Endothelial cell of umbilical vein (primary cell): ENCODE data around the gene USH2A. TPM values are rescaled to one million over a fixed set of nuclear protein-coding genes. Genes with fewer than 3 reads are reported as not detected.

Source experiments
- BruUV-seq: library from RNA; stranded (reverse); fragments of 400-500 nt; replicated peaks from 2 replicates; lab custom pipeline; 2021; lab: Mats Ljungman, UMichigan
- CTCF ChIA-PET: fragments of 300-600, 350-600 bp; sonication (Branson Sonifier 250); formaldehyde crosslinking; loops from one replicate; lab custom pipeline; 2021; ENCODE audit warnings: antibody characterized with exemption, inconsistent platforms; lab: Charles Lee
- POLR2A ChIA-PET: fragments of 300-600, 350-600 bp; sonication (Branson Sonifier 250); formaldehyde crosslinking; loops from one replicate; lab custom pipeline; 2021; ENCODE audit warnings: antibody characterized with exemption, inconsistent platforms; lab: Charles Lee
- DNase-seq: peaks from one replicate; pipeline ENCODE4 v3.0.0-alpha.2; 2011; ENCODE audit warnings: low read depth, low spot score
- FAIRE-seq: peaks from 2 replicates; lab custom pipeline; 2011; peaks lifted over from hg19 to GRCh38; lab: Jason Lieb, UNC
- H2AFZ ChIP-seq: 2 replicates; pipeline ENCODE4 v1.6.0; 2012; ENCODE audit warnings: low read depth, low read length, control low read depth, inconsistent platforms
- H3K27ac ChIP-seq: 2 replicates; pipeline ENCODE4 v1.5.1; 2011; ENCODE audit warnings: low read depth, mild to moderate bottlenecking, control low read depth, low read length, moderate library complexity; ENCODE audit not compliant: insufficient read depth
- H3K27me3 ChIP-seq, 2 experiments: 2 replicates each; pipeline versions ENCODE4 v1.6.0 to v1.6.1; 2011; ENCODE audit warnings: low read length in 2 of 2, mixed read lengths in 1 of 2; ENCODE audit not compliant: control insufficient read depth in 2 of 2, insufficient read depth in 2 of 2
- H3K36me3 ChIP-seq, 2 experiments: 2 replicates in 1 of 2; 3 replicates in 1 of 2; pipeline ENCODE4 v1.5.1; 2011; ENCODE audit warnings: low read length in 2 of 2, mild to moderate bottlenecking in 1 of 2, moderate library complexity in 1 of 2; ENCODE audit not compliant: control insufficient read depth in 2 of 2, insufficient read depth in 2 of 2; ENCODE audit errors: extremely low read depth in 1 of 2
- H3K4me1 ChIP-seq: 3 replicates; pipeline ENCODE4 v1.5.1; 2011; ENCODE audit warnings: mild to moderate bottlenecking, low read length; ENCODE audit not compliant: control insufficient read depth, insufficient read depth; ENCODE audit errors: extremely low read depth
- H3K4me2 ChIP-seq: 2 replicates; pipeline ENCODE4 v1.6.1; 2011; ENCODE audit warnings: low read length, control low read depth, mixed read lengths; ENCODE audit not compliant: insufficient read depth
- H3K4me3 ChIP-seq, 3 experiments: fragments of 200-600 bp in 1 of 3; sonication (generic), shearing (Covaris generic) in 1 of 3; replicated peaks in 1 of 3; 2 replicates each; pipeline ENCODE4 v1.5.1; 2011 to 2016; ENCODE audit warnings: control low read depth in 3 of 3, low read length in 3 of 3, mild to moderate bottlenecking in 2 of 3, inconsistent platforms in 1 of 3, low read depth in 1 of 3, moderate library complexity in 1 of 3; ENCODE audit not compliant: insufficient read depth in 1 of 3
- H3K79me2 ChIP-seq: 2 replicates; pipeline ENCODE4 v1.6.0; 2012; ENCODE audit warnings: low read length, inconsistent platforms; ENCODE audit not compliant: control insufficient read depth, insufficient read depth
- H3K9ac ChIP-seq: replicated peaks from 2 replicates; pipeline ENCODE3; 2011; ENCODE audit warnings: low read length, control low read depth; ENCODE audit not compliant: insufficient read depth; ENCODE audit errors: extremely low read depth
- H3K9me1 ChIP-seq: replicated peaks from 3 replicates; pipeline ENCODE4 v1.6.0; 2011; ENCODE audit warnings: mild to moderate bottlenecking, low read length; ENCODE audit not compliant: control insufficient read depth, insufficient read depth; ENCODE audit errors: extremely low read depth
- H3K9me3 ChIP-seq: replicated peaks from 2 replicates; pipeline ENCODE4 v1.5.1; 2012; ENCODE audit warnings: low read length, inconsistent platforms; ENCODE audit not compliant: control insufficient read depth, insufficient read depth
- H4K20me1 ChIP-seq: replicated peaks from 2 replicates; pipeline ENCODE3; 2011; ENCODE audit warnings: mild to moderate bottlenecking, low read length; ENCODE audit not compliant: control insufficient read depth, insufficient read depth; ENCODE audit errors: extremely low read depth
- CTCF ChIP-seq, 2 donors: IDR thresholded peaks; 1 replicate in 1 of 2; 2 replicates in 1 of 2; pipeline ENCODE4 v1.5.1; 2011; ENCODE audit warnings: low read length in 2 of 2, mild to moderate bottlenecking in 2 of 2, moderate library complexity in 2 of 2, control low read depth in 1 of 2, inconsistent platforms in 1 of 2, low read depth in 1 of 2; ENCODE audit not compliant: insufficient read depth in 1 of 2; ENCODE audit errors: extremely low read depth in 1 of 2
- EZH2 ChIP-seq: IDR thresholded peaks from 2 replicates; pipeline ENCODE4 v1.6.1; 2012; ENCODE audit warnings: borderline replicate concordance, low read depth, mild to moderate bottlenecking, moderate library complexity, low read length, inconsistent platforms; ENCODE audit not compliant: severe bottlenecking
- FOS ChIP-seq: IDR thresholded peaks from 2 replicates; pipeline ENCODE4 v1.6.1; 2011; ENCODE audit warnings: mild to moderate bottlenecking, low read length, moderate library complexity, borderline replicate concordance; ENCODE audit not compliant: insufficient read depth
- GATA2 ChIP-seq: IDR thresholded peaks from 2 replicates; pipeline ENCODE4 v1.7.0; 2011; ENCODE audit warnings: low read depth, mild to moderate bottlenecking, moderate library complexity, mixed read lengths, low read length; ENCODE audit not compliant: insufficient read length, insufficient read depth
- JUN ChIP-seq: IDR thresholded peaks from 2 replicates; pipeline ENCODE4 v1.6.1; 2011; ENCODE audit warnings: borderline replicate concordance, low read depth; ENCODE audit not compliant: insufficient read length, insufficient read depth
- MYC ChIP-seq: IDR thresholded peaks from one replicate; pipeline ENCODE4 v1.6.1; 2011; ENCODE audit warnings: mild to moderate bottlenecking, low read depth, low read length
- POLR2A ChIP-seq: IDR thresholded peaks from 2 replicates; pipeline ENCODE4 v1.6.1; 2012; ENCODE audit warnings: low read depth, mild to moderate bottlenecking, control low read depth, low read length
- POLR2AphosphoS5 ChIP-seq: IDR thresholded peaks from 2 replicates; pipeline ENCODE4 v1.6.1; 2012; ENCODE audit warnings: low read depth, mild to moderate bottlenecking, control low read depth, low read length, moderate library complexity; ENCODE audit not compliant: insufficient read depth
- dilution Hi-C: fragments of 300-500 bp; cut with MboI; formaldehyde crosslinking; loops from one replicate; pipeline ENCODE4 v1.15.0; 2019; ENCODE audit warnings: low sequenced_read_pairs; ENCODE audit not compliant: extremely low pct_ligation_motif_present
- intact Hi-C: fragments of 100-400 bp; cut with micrococcal nuclease; formaldehyde crosslinking; loops from one replicate; pipeline ENCODE4 v1.10.0; 2022
- polyA plus RNA-seq, 4 experiments: library from polyadenylated mRNA; depleted of rRNA in 3 of 4; stranded (reverse) in 3 of 4; unstranded in 1 of 4; fragments of >200 nt; gene quantifications; 2 replicates each; pipeline versions ENCODE4 v1.2.1 to v1.2.3, GENCODE V29; 2011 to 2012; ENCODE audit warnings: missing spikeins in 1 of 4
- total RNA-seq: library from RNA; stranded (reverse); gene quantifications from 2 replicates; pipeline ENCODE4 v1.2.3, GENCODE V29; 2021
- TF ChIP-seq, protein P1 (sequence below): IDR thresholded peaks from 2 replicates; pipeline ENCODE4 v1.6.1; 2011; ENCODE audit not compliant: insufficient read depth, insufficient read length

USH2A gene
- total and polyA plus RNA-seq, 2 donors (not counting 3 experiments of a cell fraction or from before 2014, with no cell fraction given): not detected

DNA sequence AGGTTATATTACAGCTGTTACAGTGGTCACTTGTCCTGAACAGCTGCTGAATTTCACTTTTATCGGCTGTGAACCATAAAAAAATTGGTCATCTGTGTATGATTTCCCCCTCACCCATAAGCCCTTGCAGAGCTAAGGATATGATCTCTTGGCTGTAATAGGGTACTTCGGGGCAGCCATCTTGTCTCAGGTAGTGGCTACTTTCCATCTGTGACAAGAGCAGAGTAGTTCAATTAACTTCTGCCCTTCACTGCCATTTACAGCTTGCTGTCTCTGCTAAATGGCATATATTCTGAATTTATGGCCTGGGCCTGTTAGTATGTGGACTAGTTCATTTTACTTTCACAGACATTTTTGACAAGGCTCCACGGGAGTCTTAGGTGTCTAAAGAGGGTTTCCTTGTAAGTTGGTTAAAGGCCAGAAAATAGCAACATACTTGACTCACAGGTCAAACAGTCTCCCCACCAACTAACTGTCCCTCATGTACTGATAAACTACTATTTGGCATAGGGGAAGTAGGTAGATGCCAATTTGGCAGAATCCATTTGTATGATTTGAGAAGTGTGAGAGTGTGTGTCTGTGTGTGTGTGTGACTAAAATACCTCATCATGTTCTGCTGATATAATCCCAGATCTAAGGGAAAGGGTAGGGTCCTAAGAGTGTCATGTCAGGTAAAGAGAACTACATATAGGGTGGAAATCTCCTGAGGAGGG, 704.5 kb downstream of the USH2A start:
- Histone ChIP-seq H3K9me1 (no peaks in the 10 kb centered on the region), H3K79me2 (no peaks in the 10 kb centered on the region), H3K9ac (no peak overlapping the region), H4K20me1 (no peaks in the 10 kb centered on the region), H3K27ac (no peak overlapping the region), H3K4me2 (no peak overlapping the region), H3K9me3 (peaks cover 2% of the 10 kb centered on the region), H3K4me1 (no peaks in the 10 kb centered on the region), H3K27me3 (no peaks in the 10 kb centered on the region), H3K36me3 (no peaks in the 10 kb centered on the region), H2AFZ (no peak overlapping the region), H3K4me3 (no peak overlapping the region)
- POLR2A ChIA-PET: no interaction called here
- DNase-seq (no peak), FAIRE-seq (no peak)
- CTCF ChIA-PET: no interaction called here
- BruUV-seq: no TSS peak
- intact Hi-C loops (loop anchor here (10.0 kb wide), 1 partner anchor 1946 kb away; no protein-coding TSS in a partner anchor), dilution Hi-C loops (no loop called here)
- TF ChIP-seq FOS: no peak
- TF ChIP-seq JUN: no peak
- TF ChIP-seq, protein P1, sequence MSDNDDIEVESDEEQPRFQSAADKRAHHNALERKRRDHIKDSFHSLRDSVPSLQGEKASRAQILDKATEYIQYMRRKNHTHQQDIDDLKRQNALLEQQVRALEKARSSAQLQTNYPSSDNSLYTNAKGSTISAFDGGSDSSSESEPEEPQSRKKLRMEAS: no peak
- no peak for TF ChIP-seq EZH2
- TF ChIP-seq CTCF (IDR thresholded peaks at IDR 0.05; ENCODE audit: extremely low read depth in 1 of 2, insufficient read depth in 1 of 2, low read depth in 1 of 2, low read length in 2 of 2): no peak
- TF ChIP-seq GATA2: no peak
- TF ChIP-seq POLR2A: no peak
- TF ChIP-seq POLR2AphosphoS5: no peak
- no peak for TF ChIP-seq MYC
